ENCODE measurements around the gene TWIST2.

The TWIST2 gene

GRCh38 chr2:238945433-238946150 lies 97.7 kb downstream of the TWIST2 start:
- no peak for DNase-seq

- no peak for DNase-seq
These were observed 98.7 kb downstream of the TWIST2 start for GRCh38 chr2:238946318-238947242.

DNA sequence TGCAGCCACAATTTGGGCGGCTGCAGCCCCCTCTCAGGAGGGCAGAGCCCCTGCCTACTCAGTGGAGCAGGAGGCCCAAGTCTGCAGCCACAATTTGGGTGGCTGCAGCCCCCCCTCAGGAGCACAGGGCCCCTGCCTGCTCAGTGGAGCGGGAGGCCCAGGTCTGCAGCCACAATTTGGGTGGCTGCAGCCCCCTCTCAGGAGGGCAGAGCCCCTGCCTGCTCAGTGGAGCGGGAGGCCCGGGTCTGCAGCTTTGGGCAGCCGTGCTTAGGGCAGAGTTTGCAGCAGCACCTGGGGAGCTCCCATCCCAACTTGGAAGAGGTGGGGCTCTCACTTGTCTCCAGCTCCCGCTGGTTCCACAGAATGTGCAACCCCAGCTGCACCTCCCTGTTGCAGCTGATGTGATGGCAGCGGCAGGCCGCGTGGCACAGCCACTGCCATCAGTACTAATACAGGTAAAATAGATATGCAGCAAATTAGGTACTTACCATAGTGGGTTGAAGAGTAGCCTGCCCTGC lies 99.4 kb downstream of the TWIST2 start:
- no peak for DNase-seq

DNA sequence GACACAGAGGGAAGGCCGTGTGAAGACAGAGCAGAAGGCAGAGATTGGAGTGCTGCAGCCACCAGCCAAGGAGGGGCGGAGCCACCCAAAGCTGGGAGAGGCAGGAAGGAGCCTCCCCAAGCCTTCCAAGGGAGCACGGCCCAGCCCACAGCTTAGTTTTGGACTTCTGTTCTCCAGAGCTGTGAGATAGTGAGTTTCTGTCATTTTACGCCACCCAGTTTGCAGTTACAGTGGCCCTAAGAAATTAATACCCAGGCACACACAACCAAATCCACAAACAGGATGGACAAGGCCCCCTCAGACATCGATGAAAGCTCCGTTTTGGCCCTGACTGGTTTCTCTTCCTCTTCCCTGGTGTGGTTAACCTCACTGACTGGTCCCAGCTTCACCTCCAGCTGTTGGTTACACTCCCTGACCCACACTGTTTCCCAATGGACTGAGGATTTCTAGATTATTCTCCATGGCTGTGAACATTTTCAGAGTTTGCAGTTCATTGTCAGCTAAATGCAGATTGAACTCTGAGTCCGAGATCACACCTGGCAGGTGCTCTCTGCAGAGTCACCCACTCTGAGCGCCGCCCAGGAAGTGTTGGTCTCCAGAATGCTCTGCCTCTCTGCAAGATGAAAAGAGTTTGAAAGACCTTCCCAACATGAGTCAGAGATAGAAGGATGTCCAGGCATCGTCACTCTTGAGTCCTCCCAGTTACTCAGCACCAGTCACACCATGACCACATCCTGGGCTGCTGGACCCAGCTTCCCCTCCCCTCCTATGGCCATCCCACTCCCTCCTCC lies 100.2 kb downstream of the TWIST2 start:
- DNase-seq = peak; percentile 90

DNA sequence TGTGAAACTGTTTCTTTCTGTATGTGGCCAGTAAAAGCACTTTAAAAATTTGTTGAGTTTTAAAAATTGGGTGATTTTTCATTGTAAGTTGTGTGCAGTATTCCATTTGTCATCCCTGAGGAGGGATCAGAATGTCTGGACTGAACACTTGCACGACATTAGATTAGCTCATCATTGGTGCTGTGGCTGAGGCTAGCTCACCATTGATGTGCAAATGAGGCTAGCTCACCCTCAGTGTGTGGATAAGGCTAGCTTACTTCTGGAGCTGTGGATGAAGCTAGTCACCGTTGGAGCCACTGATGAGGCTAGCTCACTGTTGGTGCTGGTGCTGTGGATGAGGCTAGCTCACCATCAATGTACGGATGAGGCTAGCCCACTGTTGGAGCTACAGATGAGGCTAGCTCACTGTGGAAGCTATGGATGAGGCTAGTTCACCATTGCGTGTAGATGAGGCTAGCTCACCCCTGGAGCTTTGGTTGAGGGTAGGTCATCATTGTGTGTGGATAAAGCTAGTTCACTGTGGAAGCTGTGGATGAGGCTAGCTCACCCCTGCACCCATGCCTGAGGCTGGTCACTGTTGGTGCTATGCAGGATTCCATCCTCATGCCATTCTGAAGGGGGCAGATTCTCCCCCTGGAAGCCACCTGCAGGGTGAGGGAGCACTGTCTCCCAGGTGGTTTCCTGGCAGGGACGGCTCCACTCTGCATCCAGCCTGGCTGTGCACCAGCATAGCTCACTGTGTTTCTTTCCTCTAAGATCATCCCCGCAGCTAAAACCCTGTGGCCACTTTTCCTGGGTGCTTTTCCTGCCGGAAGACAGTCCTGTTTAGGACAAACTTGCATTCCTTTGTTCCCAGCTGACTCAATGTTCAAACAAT lies 101.1 kb downstream of the TWIST2 start:
- DNase-seq = peak; percentile 35

DNA sequence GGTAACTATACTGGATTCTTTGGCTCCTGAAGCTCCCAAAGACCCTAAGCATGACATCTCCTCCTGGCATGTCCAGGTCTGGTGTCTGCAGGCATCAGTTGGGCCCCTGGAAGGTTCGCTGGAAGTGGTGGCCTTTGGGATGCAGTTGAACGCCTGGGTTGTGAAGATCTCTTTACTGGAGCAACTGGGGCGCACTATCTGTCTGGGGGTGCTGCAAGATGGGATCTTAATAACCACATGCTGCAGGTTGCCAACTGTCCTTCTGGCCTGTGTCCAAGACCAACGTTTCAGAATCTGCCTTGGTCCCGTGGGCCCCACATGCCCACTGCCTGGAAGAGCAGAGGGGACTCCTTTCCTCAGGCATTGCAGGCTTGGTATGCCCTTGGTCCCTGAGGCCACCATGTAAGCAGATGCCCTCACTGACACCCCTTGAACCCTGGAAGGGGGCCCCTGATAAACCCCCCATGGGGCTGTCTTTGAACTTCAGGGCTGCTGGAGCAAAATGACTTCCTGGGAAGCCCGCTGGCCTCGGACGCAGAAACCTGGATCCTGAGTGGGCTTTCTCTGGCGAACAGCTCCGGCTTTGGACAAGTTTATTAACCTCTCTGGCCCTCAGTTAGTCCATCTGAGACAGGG lies 101.9 kb downstream of the TWIST2 start:
- no peak for DNase-seq

- DNase-seq = no peak
These were observed 102.7 kb downstream of the TWIST2 start for GRCh38 chr2:238950551-238950950.

DNA sequence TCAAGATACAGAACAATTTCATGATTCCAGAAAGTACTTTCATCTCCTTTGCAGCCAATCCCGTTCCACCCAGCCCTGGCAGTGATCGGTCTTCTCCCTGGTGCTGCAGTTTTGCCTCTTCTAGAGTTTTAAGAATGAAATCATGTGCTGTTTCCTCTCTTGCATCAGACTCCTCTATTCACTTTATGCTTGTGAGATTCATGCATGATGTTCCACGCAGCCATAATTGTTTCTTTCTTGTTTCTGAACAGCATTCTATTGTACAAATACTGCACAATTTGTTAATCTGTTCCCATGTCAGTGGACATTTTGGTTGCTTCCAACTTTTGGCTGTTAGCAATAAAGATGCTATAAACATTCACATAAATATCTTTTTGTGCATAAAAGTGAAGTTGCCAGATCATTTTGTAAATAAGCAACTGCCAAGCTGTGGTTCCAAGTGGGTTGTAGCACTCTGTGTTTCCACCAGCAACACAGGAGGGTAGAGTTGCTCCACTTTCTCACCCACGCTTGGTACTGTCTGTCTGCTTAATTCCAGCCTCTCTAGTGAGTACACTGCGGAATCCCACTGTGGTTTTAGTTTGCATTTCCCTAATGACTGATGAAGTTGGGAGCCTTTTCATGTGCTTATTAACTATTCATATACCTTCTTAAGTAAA lies 104.5 kb downstream of the TWIST2 start:
- no peak for DNase-seq

GRCh38 chr2:238954841-238955591 lies 107.1 kb downstream of the TWIST2 start:
- no peak for DNase-seq

- DNase-seq = no peak
These were observed 108.0 kb downstream of the TWIST2 start for GRCh38 chr2:238955648-238956531.

GRCh38 chr2:238956676-238957075 lies 108.8 kb downstream of the TWIST2 start:
- DNase-seq = no peak
